D341Med (cell line): ENCODE results near the gene STX5.
A peak's percentile ranks its signal among the peaks of the same experiment; 100 is the strongest.
"Not testable (repeated sequence)": the region's sequence is repeated elsewhere in the genome, so short reads cannot be mapped to it uniquely, and the experiment has no call there.

Source experiments
- DNase-seq: peaks from one replicate; pipeline ENCODE4 v3.0.0; 2012; ENCODE audit warnings: low spot score

The STX5 gene

DNA sequence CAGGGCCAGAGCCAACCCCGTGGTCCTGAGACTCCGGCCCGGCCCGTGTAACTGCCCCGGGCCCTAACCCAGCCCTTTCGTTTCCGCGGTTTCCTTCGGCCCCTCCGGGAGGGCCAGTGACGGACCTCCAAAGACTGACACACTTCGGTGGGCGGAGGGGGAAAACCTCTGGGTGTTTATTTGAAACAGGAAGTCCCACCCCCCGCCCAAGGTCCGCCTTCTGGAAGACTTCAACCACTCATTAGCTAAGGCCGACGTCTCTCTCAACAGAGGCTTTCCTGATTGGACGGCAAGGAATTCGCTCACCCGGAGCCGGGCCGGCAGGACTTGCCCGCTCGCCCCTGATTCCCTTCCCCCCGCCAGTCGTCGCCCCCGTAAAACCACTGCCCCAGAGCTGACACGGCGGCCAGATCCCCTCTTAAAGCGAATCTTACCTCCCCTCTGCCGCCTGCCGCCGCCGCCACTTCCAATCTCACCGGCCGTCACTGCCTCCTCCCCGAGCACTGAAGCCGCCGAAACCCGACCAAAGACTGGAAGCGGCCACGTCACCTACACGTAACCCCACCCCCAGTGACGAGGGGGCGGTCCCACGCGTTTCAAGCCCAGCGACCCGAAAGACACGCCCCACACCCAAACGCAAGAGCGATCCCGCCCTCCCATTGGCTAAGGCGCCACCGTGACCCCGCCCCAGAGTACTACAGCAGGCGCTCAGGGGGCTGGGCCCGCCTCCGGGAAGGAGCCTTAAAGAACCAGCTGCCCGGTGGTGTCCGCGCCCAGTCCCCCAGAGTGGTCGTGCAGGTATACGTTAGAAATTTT, at the start of gene STX5:
Gene STX5 (minus strand): TSS at position 532 of the 816 bp plus-strand sequence. CDS start 808 bp downstream, outside the sequence.
- peak; percentile 95 for DNase-seq

- peak; percentile 87 for DNase-seq
Observed at GRCh38 chr11:62880803-62881578, 49.1 kb upstream of the STX5 start, which contains the start of gene SLC3A2. Gene SLC3A2, plus strand, starts transcription at chr11:62880896. Its CDS starts 128 bp downstream, at chr11:62881024.

- DNase-seq: no peak
Observed at GRCh38 chr11:62880231-62880802, 48.5 kb upstream of the STX5 start.

GRCh38 chr11:62879235-62879978, 47.6 kb upstream of the STX5 start:
- DNase-seq: no peak

DNA sequence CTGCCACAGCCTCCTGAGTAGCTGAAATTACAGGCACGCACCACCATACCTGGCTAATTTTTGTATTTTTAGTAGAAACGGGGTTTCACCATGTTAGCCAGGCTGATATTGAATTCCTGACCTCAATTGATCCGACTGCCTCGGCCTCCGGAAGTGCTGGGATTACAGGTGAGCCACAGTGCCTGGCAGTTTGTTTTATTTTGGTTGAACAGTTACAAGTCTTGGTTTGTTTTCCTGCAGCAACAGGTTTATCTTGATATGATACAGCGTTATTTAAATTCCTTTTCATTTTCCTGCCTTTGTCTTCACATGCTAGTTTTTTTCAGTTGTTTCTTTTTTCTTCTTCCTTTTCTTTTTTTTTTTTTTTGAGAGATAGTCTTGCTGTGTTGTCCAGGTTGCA, 44.9 kb upstream of the STX5 start:
- no peak for DNase-seq

DNA sequence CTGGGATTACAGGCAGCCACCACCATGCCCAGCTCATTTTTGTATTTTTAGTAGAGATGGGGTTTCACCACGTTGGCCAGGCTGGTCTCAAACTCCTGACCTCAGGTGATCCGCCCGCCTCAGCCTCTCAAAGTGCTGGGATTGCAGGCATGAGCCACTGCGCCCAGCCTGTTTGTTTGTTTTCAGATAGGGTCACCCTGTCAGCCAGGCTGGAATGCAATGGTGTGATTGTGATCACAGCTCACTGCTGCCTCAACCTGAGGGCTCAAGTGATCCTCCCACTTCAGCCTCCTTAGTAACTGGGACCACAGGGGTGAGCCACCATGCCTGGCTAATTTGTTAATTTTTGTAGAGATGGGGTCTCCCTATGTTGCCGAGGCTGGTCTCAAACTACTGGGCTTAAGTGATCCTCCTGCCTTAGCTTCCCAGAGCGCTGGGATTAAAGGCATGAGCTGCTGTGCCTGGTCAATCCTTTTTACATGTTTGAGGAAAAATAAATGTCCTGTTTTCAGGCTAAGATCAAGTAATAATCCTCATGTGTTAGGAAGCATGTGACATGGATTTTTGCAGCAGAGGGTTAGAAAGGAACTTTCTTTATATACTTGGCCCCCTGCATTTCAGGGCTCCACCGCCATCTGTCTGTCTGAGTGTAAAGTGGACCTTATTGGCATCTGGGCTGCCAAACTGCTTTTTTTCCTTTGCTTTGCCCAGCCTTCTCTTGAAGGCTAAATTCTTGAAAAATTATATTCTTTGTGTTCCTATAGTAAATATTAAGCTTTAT, 44.0 kb upstream of the STX5 start:
- DNase-seq: no peak

GRCh38 chr11:62874851-62875250, 43.0 kb upstream of the STX5 start:
- no peak for DNase-seq

DNA sequence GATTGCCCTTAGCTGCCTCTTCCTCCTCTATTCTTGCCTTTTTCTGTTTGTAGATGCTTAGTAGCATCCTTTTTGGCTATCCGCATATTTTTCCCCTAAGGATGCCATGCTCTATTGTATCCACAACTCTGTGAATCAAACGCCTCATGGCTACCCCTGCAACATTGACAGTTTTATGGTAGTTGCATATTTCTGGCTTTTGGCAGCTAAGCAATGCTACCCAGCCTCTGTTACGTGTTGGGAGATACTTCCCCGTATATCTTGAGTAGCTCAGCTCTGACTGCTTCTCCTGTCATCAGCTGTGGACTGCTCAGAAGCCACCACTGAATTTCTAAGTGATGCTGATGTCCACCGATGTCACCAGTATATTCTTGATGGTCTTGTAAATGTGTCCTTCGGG, 33.8 kb upstream of the STX5 start:
- DNase-seq: no peak

GRCh38 chr11:62863687-62864335, 32.0 kb upstream of the STX5 start:
- no peak for DNase-seq

- not testable (repeated sequence) for DNase-seq
Observed at GRCh38 chr11:62861564-62862192, 29.8 kb upstream of the STX5 start.

DNA sequence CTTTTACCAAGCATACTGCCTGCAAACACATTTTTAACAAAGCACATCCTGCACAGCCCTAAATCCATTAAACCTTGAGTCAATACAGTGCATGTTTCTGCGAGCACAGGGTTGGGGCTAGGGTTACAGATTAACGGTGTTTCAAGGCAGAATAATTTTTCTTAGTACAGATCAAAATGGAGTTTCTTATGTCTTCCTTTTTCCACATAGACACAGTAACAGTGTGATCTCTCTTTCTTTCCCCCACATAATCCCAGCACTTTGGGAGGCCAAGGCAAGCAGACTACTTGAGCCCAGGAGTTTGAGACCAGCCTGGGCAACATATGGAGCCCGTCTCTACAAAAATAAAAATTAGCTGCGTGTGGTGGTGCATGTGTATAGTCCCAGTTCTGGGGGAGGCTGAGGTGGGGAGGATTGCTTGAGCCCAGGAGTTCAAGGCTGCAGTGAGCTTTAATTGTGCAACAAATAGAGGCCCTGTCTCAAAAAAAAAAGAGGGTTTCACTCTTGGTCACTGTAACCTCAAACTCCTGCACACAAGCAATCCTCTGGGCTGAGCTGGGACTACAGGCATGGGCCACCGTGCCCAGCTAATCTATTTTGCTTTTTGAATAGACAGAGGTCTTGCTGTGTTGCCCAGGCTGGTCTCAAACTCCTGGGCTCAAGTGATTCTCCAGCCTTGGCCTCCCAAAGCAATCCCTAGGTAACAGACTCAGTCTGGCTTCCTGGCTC, 29.1 kb upstream of the STX5 start:
- no peak for DNase-seq

- not testable (repeated sequence) for DNase-seq
Observed at GRCh38 chr11:62859281-62859703, 27.4 kb upstream of the STX5 start.

DNA sequence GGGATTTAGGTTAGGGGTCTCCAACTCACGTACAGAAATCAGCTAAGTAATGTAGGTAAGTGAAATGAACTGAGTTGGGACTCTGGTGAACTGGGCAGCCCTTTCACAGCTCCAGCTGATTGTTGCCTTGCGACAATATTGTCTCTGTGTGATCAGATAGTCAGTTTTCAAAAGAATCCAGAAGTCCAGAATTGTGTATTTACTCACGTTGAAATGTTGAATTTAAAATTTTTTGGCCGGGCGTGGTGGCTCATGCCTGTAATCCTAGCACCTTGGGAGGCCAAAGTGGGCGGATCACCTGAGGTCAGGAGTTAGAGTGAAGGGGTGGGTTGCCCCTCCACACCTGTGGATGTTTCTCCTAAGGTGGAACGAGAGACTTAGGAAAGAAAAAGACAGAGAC, 26.4 kb upstream of the STX5 start:
- no peak for DNase-seq

- DNase-seq: no peak
Observed at GRCh38 chr11:62857541-62857982, 25.7 kb upstream of the STX5 start.

GRCh38 chr11:62856333-62856895, 24.6 kb upstream of the STX5 start:
- no peak for DNase-seq

DNA sequence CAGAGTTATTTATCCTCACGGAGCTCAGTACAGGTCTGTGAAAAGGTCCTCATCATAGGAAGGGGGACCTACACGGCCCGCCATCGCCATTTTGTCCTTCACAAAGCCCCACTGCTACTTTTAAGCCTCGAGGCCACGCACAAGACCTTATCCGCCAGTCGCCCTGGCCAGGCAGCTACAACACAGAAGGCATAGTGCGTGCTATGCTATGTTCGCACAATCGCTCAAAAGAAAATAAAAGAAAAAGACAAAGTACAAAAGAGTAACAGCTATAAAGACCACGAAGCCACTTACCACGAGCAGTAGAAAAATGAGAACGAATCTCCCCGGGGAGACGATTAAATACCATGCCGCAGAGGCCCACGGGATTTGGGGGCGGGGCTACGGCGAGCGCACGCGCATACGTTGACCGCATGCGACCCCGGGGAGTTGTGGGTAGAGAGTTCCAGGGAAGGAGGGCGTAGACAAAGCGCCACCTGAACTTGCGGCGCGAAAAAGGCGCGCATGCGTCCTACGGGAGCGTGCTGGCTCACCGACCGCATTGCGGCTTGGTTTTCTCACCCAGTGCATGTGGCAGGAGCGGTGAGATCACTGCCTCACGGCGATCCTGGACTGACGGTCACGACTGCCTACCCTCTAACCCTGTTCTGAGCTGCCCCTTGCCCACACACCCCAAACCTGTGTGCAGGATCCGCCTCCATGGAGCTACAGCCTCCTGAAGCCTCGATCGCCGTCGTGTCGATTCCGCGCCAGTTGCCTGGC, 23.9 kb upstream of the STX5 start:
- peak; percentile 93 for DNase-seq

DNA sequence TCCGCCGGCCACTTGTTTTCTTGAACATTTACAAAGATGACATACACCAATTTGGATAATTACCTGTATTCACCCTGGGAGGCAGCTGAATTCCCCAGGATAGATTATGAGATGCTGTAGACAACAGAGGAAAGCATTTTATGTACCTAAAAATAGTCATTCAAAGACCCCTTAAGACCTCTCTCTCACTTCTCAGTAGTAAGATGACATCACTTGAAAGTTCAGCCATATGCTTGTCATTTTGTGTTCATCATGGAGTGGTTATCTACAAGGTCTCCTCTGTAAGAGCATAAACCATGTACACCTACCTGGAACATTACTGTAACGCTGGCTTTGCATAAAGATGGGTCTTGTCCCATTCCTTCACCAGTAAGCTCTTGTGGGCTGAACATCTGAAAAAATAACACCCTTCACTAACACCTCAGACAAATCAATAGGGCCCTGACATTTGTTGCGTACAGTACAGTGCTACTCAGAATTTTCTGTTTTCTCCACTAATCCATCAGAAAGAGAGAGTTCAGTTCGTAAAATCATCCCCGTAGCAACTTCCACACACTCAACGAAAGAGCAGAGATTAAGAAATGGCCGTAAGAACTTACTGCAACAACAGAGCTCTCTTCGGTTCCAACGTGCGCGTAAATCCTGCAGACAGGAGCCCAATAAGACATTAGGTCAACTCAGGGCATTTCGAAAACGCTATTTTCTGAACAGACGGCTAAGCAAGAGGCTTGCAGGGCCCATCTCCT, 23.1 kb upstream of the STX5 start:
- no peak for DNase-seq
